ENCODE results near the gene EMSY. TPM values are rescaled to one million over a fixed set of nuclear protein-coding genes. Genes with fewer than 3 reads are reported as not detected.
"Not testable (repeated sequence)": the region's sequence is repeated elsewhere in the genome, so short reads cannot be mapped to it uniquely, and the experiment has no call there.

The EMSY gene
- total and polyA plus RNA-seq, 2 donors (not counting 3 experiments of a cell fraction or from before 2014, with no cell fraction given), result 18.3 to 25.7 TPM

- FAIRE-seq, result no peak
- CTCF ChIA-PET, result interaction anchor here (0.8 to 1.8 kb wide), 4 partner anchors 14 to 385 kb away, joined by 3 to 5 read pairs (median 3); no protein-coding TSS in a partner anchor
Measured at GRCh38 chr11:76592961-76593360, 148.1 kb downstream of the EMSY start.

GRCh38 chr11:76595091-76595490, 150.3 kb downstream of the EMSY start:
- H3K79me2 ChIP-seq (ENCODE audit: control insufficient read depth, insufficient read depth, low read length); CTCF ChIA-PET; FAIRE-seq: not testable (repeated sequence)

More at GRCh38 chr11:76592961-76593360, 148.1 kb downstream of the EMSY start:
- no peaks in the 10 kb centered on the region for H4K20me1 ChIP-seq (replicated peaks; ENCODE audit: control insufficient read depth, extremely low read depth, insufficient read depth, low read length)
- TF ChIP-seq FOS (IDR thresholded peaks at IDR 0.05; ENCODE audit: borderline replicate concordance, insufficient read depth, low read length), result no peak
- TF ChIP-seq CTCF (IDR thresholded peaks at IDR 0.05; ENCODE audit: extremely low read depth in 1 of 2, insufficient read depth in 1 of 2, low read depth in 1 of 2, low read length in 2 of 2), result no peak
- no peak for TF ChIP-seq GATA2 (IDR thresholded peaks at IDR 0.05; ENCODE audit: insufficient read depth, insufficient read length, low read depth, low read length)
- no peak for TF ChIP-seq POLR2A (IDR thresholded peaks at IDR 0.05; ENCODE audit: low read depth, low read length)
- no peak for TF ChIP-seq POLR2AphosphoS5 (IDR thresholded peaks at IDR 0.05; ENCODE audit: insufficient read depth, low read depth, low read length)
- TF ChIP-seq EZH2 (IDR thresholded peaks at IDR 0.05; ENCODE audit: borderline replicate concordance, low read depth, low read length, severe bottlenecking), result no peak
- TF ChIP-seq MAX (IDR thresholded peaks at IDR 0.05; ENCODE audit: insufficient read depth, insufficient read length), result no peak
- TF ChIP-seq MYC (IDR thresholded peaks at IDR 0.05; ENCODE audit: low read depth, low read length), result no peak
- no peak for TF ChIP-seq JUN (IDR thresholded peaks at IDR 0.05; ENCODE audit: borderline replicate concordance, insufficient read depth, insufficient read length, low read depth)
- no peaks in the 10 kb centered on the region for H3K27me3 ChIP-seq (ENCODE audit: control insufficient read depth in 2 of 2, insufficient read depth in 2 of 2, low read length in 2 of 2)
- POLR2A ChIA-PET, result no interaction called here
- no peaks in the 10 kb centered on the region for H3K79me2 ChIP-seq (ENCODE audit: control insufficient read depth, insufficient read depth, low read length)
- no peak overlapping the region for H3K4me3 ChIP-seq (replicated peaks in 1 of 3; ENCODE audit: insufficient read depth in 1 of 3, low read depth in 1 of 3, low read length in 3 of 3)
- no peak overlapping the region for H3K4me2 ChIP-seq (ENCODE audit: insufficient read depth, low read length)
- no peaks in the 10 kb centered on the region for H3K36me3 ChIP-seq (ENCODE audit: control insufficient read depth in 2 of 2, extremely low read depth in 1 of 2, insufficient read depth in 2 of 2, low read length in 2 of 2)
- dilution Hi-C loops (cut with MboI; ENCODE audit: extremely low pct_ligation_motif_present, low sequenced_read_pairs) (no loop called here), intact Hi-C loops (cut with micrococcal nuclease) (no loop called here)
- H3K9me1 ChIP-seq (replicated peaks; ENCODE audit: control insufficient read depth, extremely low read depth, insufficient read depth, low read length), result no peaks in the 10 kb centered on the region
- no peaks in the 10 kb centered on the region for H3K9me3 ChIP-seq (replicated peaks; ENCODE audit: control insufficient read depth, insufficient read depth, low read length)
- DNase-seq (ENCODE audit: low read depth, low spot score), result no peak
- BruUV-seq (replicated peaks), result no TSS peak
- no peak overlapping the region for H3K9ac ChIP-seq (replicated peaks; ENCODE audit: extremely low read depth, insufficient read depth, low read length)
- H3K4me1 ChIP-seq (ENCODE audit: control insufficient read depth, extremely low read depth, insufficient read depth, low read length), result peaks cover 17% of the 10 kb centered on the region
- no peak overlapping the region for H3K27ac ChIP-seq (ENCODE audit: insufficient read depth, low read depth, low read length)
- H2AFZ ChIP-seq (ENCODE audit: low read depth, low read length), result no peak overlapping the region

More at GRCh38 chr11:76595091-76595490, 150.3 kb downstream of the EMSY start:
- BruUV-seq (replicated peaks); H3K27me3 ChIP-seq (ENCODE audit: control insufficient read depth in 2 of 2, insufficient read depth in 2 of 2, low read length in 2 of 2); DNase-seq (ENCODE audit: low read depth, low spot score); H3K27ac ChIP-seq (ENCODE audit: insufficient read depth, low read depth, low read length); H3K9ac ChIP-seq (replicated peaks; ENCODE audit: extremely low read depth, insufficient read depth, low read length); dilution Hi-C loops (cut with MboI; ENCODE audit: extremely low pct_ligation_motif_present, low sequenced_read_pairs); intact Hi-C loops (cut with micrococcal nuclease); H3K9me1 ChIP-seq (replicated peaks; ENCODE audit: control insufficient read depth, extremely low read depth, insufficient read depth, low read length); POLR2A ChIA-PET; H3K4me2 ChIP-seq (ENCODE audit: insufficient read depth, low read length); H2AFZ ChIP-seq (ENCODE audit: low read depth, low read length); H3K36me3 ChIP-seq (ENCODE audit: control insufficient read depth in 2 of 2, extremely low read depth in 1 of 2, insufficient read depth in 2 of 2, low read length in 2 of 2); H3K9me3 ChIP-seq (replicated peaks; ENCODE audit: control insufficient read depth, insufficient read depth, low read length); H3K4me3 ChIP-seq (replicated peaks in 1 of 3; ENCODE audit: insufficient read depth in 1 of 3, low read depth in 1 of 3, low read length in 3 of 3); H3K4me1 ChIP-seq (ENCODE audit: control insufficient read depth, extremely low read depth, insufficient read depth, low read length); H4K20me1 ChIP-seq (replicated peaks; ENCODE audit: control insufficient read depth, extremely low read depth, insufficient read depth, low read length): not testable (repeated sequence)

Data from endothelial cell of umbilical vein (primary cell).